SW480 (cell line): ENCODE measurements around the gene NWD2.
"Not testable (repeated sequence)": the region's sequence is repeated elsewhere in the genome, so short reads cannot be mapped to it uniquely, and the experiment has no call there.

Source experiments
- DNase-seq: peaks from one replicate; pipeline ENCODE4 v3.0.0-alpha.2; 2016; ENCODE audit warnings: low spot score

NWD2 gene

DNA sequence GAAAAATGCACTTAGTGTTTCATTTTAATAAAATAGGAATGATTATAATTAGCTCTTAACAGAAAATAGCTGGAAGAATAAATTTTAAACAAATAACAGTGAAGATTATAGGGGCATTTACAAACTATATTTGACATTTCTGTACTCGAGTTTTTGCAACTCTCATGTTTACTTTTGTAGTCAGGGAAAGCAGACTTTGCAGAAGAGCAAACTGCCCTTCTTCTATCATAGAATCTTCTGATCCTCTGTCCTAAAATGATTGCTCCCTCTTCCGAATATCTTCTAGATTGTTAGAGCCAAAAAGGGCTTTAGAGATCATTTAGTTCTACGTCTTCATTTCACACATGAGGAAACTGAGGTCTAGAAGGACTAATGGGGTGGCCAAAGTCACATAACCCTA lies 222.7 kb downstream of the NWD2 start:
- DNase-seq, result no peak

DNA sequence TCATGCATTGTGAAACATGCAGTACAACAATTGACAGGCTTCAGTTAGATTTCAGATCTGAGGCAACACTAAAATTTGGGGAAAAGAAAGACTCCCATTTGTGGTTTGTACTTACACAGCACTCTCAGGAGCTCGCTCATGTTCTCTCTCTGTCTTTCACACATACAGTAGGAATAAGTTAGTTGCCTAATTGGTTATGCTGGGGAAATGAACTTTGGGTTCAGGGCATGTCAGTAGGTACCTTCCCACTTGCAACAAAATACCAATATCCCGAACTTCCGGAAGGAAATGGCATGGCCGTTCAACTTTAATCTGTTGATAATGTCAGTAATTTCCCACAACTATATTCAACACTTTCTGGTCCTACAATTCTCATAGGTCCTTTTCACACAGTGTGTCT lies 223.3 kb downstream of the NWD2 start:
- no peak for DNase-seq

DNA sequence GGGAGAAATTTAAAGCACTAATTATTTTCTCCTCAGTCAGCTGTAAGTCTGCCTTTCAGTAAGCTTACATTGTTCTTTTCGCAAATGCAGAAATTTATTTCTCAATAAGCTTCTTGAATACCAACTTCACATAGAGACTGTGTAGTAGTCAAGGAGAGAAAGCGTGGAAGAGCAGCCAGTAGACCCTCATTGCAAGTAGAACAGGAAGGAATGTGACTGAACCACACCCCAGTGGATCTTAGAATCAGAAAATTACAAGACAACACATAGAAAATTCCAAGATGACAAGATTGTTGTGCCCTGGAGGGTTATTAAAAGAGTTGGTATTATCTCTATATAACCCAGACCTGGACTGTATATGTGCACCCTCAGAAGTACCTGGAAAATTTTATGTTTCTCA lies 224.7 kb downstream of the NWD2 start:
- no peak for DNase-seq

DNA sequence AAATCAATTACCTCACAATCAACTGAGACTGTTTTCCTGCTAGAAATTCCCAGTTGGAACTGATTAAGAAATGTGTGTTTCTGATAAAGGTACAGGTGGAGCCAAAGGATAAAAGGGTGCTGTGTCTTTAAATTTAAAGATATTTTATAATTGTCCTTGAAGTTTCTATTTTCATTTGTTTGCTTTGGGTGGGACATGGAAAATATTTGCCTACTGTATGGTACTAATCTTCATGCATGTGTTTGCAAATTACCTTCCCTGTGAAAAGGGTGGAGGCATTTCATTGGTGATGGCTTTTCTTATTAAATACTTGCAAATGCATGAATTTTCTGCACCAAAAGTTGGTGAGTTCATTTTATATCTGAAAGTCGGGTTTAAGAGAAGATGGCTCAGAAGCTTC lies 225.7 kb downstream of the NWD2 start:
- no peak for DNase-seq

DNA sequence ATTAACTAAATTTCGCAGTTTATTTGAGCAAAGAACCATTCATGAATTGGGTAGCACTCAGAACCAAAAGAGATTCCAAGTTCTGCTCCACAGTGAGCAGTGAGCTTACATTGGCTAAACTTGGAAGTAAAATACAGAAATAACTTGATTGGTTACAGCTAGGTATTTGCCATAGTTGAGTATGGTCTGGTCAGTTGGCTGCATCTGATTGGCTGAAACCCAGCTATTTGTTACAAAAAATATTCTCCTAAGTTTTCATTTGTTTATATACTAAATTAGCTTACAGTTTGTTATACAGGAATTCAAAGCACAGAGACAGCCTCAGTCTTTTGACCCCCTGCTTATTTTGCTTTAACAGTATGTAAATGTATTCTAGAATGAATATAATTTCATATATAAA lies 226.6 kb downstream of the NWD2 start:
- DNase-seq, result no peak

DNA sequence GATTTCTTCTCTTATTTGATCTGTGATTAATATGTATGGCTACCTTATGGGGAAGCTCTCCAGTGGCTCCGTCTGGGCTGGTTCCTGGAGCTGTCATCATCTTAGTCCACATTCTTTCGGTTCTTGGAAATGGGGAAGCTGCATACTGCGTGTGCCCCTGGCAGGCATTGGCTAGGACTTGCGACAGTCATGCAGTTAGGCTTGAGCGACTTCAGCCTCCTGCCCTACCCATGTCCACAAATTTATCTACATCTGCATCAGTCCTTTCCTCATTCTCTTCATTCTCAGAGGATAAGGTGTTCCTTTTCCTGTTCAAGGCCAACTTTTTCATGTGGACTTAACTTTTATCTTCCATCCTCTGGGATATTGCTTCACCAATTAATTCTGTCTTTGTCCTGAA lies 227.4 kb downstream of the NWD2 start:
- DNase-seq, result no peak

DNA sequence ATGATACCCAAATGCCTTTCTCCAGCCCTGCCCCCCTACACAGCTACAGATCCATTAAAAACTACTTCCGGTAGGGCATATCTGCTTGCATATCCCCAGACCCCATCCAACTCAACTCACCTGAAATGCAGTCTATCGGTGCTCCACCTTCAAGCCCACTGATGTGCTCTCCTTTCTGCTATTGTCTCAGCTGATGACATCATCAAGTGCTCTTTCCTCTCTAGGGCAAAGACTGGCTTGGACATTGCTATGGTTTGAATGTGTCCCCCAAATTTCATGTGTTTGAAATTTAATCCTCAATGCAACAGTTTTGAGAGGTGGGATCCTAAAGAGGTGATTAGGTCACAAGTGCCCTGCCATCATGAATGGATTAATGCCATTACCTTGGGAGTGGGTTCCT lies 229.3 kb downstream of the NWD2 start:
- no peak for DNase-seq

DNA sequence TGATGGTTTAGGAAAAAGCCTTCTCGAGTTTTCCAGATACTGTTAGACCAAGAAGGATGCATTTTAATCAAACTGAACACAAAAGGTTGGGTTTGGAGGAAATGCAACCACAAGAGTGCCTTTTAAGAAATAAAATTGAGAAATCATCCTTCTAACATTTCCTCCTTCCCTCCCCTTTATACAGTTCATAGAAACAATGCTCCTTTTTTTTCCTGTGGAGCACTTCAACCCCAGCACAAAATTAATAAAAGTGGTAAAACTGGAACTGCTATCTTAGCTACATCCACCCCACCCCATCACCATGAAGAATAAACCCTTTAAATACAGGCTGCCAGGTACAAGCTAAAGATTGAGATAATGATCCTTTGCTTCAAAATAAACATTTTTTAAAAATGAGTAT lies 230.5 kb downstream of the NWD2 start:
- no peak for DNase-seq

DNA sequence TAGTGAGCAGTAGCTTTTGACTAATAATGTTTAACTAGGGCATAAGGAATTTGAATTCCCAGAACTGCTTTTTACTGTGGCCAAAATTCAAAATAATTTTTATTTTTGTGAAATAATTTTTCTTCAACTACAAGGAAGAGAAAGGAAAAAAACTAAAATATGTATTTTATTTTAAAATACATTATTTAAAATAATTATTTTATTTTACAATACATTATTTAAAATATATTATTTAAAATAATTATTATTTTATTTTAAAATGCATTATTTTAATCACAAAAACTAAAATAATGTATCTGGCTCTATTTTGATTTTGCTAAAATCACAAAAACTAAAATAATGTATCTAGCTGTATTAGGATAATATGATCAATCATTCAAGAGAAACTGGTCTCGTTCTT lies 231.2 kb downstream of the NWD2 start:
- DNase-seq, result no peak

DNA sequence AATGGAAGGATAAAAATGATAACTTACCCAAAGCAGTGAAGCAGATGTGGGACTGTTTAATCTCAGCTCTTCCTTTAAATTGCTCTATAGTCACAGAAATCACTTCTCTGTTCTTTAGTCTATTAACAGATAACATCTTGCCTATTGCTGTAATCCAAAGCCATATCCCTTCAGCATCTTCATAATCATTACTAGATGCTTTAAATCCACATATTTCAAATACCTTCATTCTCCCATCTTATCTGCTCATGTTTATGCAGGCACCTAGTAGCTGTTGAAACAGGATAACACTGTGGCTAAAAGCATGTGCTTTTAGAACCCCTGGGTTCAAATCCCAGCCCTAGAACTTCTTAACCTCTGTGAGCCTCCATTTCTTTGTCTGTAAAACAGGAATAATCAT lies 231.7 kb downstream of the NWD2 start:
- no peak for DNase-seq

DNA sequence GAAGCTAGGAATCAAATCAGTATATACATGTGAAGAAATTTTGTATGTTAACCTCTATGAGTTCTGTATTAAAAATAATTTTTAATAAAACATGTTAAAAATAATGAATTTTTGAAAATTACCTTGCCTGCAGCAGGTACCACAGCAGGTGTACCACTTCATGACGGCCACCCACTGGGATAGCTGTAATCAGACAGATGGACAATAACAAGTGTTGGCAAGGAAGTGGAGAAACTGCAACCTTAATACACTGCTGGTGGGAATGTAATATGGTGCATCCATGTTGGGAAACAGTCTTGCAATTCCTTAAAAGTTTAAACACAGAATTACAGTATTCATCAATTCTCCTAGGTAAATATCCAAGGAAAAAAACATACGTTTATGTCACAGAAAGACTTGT lies 232.1 kb downstream of the NWD2 start:
- no peak for DNase-seq

DNA sequence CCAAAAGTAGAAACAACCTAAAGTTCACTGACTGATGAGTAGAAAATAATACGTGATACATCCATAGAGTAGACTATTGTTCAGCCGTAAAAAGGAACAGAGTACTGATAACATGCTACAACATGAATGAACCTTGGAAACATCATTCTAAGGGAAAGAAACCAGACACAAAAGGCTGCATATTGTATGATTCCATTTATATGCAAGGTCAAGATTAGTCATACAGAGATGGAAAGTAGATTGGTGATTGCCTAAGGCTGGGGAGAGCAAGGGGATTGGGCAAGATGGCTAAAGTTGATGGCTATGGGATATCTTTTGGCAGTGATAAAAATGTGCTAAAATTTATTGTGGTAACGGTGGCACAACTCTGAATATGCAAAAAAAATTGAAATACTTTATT lies 232.6 kb downstream of the NWD2 start:
- no peak for DNase-seq

DNA sequence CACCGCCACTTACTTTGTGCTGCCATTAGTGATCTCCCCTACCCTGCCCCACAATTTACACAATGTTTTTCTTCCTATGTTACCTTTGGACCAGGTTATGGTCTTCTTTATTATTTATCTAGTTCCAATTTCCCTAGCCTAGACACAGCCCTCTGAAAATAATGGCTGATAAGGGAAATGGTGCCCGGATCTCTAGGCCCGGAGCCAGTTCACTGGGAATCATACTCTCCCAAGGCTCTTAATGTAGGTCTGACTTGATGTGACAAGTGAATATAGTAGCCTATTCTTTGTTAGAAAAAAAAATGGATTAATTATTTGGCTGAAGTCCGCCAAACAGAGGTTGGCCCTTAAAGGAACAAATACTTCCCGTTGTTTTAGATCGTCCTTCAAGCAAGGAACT lies 233.6 kb downstream of the NWD2 start:
- DNase-seq, result no peak

DNA sequence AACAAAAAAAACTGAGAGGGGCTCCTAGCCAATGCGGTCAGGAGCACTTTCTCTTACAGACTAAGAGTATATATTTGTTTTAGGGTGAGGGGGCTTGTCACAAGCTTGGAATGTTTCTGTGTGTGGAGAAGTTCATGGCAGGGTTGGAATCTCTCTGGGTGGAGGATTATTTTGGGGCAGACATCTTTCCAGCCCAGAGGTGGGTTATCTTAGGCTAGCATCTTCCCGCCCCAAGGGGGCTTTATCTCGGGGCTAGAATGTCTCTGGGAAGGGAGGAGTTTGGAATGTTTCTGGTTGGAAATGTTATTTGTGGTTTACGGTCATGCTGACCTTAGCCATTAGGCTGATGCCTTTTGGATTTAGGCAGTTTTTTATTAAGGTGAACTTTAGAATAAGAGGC lies 236.0 kb downstream of the NWD2 start:
- DNase-seq, result no peak

DNA sequence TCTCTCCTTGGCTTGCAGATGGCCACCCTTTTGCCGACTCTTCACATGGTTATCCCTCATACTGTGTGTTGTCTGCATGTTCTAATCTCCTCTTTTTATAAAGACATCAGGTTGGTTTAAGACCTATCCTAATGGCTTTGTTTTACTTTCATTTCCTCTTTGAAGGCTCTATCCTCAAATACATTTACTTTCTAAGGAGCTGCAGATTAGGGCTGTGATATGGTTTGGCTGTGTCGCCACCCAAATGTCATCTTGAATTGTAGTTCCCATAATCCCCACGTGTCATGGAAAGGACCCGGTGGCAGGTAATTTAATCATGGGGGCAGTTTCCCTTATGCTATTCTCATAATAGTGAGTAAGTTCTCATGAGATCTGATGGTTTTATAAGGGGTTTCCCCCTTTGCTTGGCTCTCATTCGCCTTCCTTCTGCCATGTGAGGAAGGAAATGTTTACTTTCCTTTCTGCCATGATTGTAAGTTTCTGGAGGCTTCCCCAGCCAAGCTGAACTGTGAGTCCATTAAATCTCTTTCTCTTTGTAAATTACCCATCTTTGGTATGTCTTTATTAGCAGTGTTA lies 237.1 kb downstream of the NWD2 start:
- no peak for DNase-seq

DNA sequence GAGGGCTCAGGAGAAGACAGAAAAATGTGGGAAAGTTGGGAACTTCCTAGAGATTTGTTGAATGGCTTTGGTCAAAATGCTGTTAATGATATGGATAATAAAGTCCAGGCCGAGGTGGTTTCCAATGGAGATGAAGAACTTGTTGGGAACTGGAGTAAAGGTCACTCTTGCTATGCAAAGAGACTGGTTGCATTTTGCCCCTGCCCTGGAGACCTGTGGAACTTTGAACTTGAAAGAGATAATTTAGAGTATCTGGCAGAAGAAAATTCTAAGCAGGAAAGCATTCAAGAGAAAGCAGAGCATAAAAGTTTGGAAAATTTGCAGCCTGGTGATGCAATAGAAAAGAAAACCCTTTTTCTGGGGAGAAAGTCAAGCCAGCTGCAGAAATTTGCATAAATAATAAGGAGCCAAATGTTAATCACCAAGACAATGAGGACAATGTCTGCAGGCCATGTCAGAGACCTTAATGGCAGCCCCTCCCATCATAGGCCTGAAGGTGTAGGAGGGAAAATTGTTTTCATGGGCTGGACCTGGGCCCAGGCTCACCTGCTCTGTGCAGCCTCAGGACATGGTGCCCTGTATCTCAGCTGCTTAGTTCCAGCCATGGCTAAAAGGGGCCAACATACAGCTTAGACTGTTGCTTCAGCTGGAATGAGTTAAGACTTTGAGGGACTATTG lies 237.8 kb downstream of the NWD2 start:
- DNase-seq, result no peak

DNA sequence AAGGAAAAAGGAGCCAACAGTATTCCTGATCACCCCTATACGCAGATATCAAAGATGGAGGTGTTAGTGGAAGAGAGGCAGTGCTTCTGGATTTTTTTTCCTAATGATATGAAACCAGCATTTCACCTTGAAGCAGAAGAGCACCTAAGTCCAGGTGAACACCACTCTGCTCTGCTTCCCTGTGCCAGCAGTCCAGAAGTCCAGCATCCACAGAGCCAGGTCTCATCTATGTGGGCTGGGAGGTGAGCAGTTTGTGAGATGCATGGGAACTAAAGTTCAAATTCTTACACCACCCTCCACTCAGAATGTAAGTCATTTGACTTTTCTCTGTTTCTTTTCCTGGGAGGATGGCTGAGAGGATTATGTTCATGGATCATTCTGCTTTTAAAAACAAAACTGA lies 239.1 kb downstream of the NWD2 start:
- no peak for DNase-seq

DNA sequence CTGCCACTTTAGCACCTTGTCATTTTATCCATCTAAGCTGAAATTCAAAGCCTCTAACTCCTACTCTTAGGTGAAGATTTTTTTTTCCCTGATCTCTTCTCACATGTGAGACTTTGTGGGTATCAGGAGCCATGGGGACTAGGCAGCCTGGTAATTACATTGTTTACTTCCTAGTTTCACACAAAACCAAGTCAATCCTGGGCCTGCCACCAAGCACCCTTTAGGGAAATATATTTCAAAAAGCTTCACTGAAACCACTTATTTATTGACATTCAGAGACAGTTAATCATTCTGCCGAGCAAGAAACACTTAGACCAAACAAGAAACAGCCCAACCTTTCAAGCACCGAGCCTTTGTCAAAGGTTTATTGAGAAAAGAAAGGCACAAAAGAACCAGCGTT lies 241.6 kb downstream of the NWD2 start:
- no peak for DNase-seq

DNA sequence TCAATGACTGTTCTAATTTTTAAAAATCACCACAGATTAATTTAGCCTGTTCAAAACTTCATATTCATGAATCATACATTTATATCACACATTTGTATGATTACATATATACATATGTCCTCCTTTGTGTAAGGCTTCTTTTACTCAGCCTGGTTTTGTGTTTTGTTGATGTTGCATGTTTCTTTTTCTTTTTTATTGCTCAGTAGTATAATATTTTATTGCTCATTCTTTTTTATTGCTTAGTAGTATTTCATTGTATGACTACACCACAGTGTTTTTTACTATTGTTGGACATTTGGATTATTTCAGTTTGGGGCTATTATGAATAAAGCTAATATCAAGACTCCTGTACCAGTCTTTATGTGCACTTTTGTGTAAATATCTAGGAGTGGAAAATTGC lies 243.1 kb downstream of the NWD2 start:
- DNase-seq, result no peak

DNA sequence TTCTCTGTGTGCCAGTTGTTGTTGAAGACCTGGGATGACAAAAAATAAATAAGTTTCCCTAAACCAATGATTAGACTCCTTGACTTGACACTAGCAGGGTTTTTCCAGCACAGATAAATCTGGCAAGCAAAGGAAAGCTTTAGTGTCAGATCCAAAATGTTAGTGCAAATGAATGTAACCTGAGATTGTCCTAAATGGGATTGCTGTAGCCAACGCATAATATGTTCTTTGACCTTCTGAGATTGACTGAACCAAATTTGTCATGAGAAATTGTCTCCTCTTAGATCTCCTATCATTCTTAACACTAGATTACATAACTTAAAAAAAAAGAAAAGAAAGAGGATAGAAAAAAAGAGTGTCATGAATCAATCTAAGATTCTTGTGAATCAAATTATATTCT lies 245.2 kb downstream of the NWD2 start:
- DNase-seq, result no peak

DNA sequence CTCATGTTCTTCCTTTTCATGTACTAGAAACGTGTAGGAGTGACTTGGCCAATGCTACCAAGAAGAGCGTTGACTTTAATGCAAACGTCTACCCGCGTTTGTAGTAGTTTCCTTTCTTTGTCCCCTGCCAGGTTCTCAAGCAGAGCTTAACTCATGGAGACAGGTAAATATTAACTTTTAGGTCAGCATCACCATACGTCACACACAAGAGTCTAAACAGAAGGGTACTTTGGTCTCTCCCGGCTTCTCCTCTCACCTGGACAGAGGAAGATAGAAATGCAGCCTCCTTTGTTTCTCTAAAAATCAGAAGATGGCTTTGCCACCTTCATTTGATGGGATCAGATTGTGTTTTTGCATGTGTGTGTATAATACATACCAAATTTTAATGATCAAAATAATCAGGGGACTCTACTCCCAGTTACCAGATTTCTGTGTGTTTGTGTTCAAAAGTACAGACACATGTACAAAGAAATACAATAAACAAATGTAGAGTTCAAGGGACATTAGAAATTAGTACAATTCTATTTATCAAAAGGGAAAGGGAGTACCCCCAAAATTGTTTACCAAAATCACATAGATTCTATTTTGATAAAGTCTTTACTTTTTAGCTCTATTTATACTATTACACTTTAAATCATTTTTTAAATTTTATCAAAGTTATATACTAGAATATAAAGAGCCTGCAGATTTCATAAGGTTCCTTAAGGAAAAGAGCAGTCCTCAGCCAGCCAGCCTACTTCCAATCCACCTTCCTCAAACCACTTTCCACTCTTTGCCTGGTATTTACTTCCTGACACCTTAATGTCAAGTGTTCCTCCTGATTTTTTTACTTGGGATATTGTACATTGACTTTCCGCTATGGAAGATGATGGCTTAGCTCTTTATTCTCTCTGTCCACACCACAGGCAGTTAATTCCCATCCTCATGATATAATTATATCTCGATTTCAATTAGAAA lies 246.1 kb downstream of the NWD2 start:
- DNase-seq, result no peak

DNA sequence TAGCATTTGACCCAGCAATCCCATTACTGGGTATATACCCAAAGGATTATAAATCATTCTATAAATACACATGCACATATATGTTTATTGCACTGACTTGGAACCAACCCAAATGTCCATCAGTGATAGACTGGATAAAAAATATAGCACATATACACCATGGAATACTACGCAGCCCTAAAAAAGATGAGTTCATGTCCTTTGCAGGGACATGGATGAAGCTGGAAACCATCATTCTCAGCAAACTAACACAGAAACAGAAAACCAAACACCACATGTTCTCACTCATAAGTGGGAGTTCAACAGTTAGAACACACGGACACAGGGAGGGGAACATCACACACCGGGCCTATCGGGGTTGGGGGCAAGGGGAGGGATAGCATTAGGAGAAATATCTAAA lies 250.8 kb downstream of the NWD2 start:
- not testable (repeated sequence) for DNase-seq
